ENCODE measurements around the gene PRKACB.
"Not testable (repeated sequence)": the region's sequence is repeated elsewhere in the genome, so short reads cannot be mapped to it uniquely, and the experiment has no call there.

Gene PRKACB

DNA sequence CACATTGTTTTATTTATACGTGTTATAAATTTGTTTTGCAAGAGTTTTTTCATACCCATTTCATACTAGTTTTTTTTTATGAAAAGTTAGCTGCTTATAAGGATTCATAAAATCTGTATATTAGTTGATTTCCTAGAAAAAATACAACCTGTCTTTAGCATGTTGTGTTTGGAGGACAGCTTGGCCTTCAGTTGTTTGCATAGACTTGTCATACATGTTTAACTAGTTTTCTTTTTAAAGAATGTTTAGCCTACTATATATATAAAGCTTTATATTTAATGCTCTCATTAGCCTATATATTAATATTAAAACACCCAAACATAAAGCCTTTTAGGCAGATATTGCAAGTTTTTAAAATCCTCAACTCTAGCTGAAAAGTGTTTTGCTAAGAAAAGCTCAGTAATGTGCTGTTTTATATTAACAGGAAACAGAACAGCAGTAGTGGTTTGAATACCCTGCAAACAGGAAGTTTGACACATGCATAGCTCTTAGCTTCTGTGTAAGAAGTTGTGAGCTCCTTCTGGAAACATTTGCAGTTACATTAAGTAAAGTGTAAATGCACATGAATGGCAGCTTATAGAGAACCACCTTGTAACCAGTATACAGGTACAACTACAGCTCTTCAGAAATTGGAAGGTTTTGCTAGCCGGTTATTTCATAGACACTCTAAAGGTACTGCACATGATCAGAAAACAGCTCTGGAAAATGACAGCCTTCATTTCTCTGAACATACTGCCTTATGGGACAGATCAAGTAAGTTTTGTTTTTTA lies at the start of gene PRKACB:
PRKACB (plus strand) TSS at position 476 of the 770 bp plus-strand sequence; CDS start at position 567, 91 bp downstream.
- DNase-seq (ENCODE audit: low read depth in 2 of 2) = no peak

DNA sequence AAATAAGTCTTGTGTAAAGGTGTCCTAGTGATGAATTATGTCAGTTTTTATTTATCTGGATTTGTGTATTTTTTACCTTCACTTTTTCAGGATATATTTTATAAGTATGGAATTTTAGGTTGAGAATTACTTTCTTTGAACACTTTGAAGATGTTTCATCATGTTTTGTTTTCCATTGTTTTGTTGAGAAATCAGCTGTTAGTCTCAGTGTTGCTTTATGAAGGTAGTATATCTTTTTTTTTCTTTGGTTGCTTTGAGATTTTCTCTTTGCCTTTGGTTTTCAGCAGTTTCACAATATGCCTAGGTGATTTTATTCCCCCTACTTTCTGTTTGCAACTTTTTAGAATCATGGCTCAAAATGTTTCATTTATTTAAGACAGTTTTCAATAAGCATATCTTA lies 48.8 kb upstream of the PRKACB start:
- DNase-seq (ENCODE audit: low read depth in 2 of 2) = no peak

DNA sequence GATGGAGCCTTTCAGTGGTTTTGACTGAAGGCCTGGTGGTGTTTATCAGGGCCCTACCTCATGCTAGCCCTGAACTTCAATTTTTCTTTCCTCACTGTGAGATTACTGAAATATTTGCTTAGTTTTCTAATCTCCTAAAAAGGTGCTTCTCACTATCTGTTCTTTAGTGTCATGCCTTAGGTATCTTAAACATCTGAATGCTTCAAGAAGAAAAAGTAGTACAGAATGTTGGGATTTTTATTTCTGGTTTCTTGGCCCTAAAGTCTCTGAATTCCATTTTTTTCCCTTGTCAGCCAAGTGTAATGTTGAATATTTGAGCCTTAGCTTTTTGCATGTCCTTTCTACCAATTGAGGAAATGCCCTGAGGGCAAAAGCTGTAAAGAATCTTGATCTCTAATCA lies 47.9 kb upstream of the PRKACB start:
- DNase-seq (ENCODE audit: low read depth in 2 of 2) = no peak

DNA sequence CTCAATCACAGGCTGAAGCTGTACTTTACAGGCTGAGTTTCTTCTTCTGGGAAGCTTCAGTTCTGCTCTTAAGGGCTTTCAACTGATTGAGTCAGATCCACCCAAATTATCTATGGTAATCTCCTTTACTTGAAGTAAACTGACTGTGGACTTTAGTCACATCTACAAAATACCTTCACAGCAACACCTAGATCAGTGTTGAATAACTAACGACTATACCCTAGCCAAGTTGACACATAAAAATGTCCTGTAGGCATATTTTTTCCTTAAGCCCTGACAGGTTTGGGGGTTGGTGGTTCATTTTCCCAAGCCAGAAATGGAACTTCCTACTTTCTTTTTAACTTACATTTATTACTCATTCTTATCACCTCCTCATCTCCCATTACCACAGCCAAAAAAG lies 42.9 kb upstream of the PRKACB start:
- no peak for DNase-seq (ENCODE audit: low read depth in 2 of 2)

DNA sequence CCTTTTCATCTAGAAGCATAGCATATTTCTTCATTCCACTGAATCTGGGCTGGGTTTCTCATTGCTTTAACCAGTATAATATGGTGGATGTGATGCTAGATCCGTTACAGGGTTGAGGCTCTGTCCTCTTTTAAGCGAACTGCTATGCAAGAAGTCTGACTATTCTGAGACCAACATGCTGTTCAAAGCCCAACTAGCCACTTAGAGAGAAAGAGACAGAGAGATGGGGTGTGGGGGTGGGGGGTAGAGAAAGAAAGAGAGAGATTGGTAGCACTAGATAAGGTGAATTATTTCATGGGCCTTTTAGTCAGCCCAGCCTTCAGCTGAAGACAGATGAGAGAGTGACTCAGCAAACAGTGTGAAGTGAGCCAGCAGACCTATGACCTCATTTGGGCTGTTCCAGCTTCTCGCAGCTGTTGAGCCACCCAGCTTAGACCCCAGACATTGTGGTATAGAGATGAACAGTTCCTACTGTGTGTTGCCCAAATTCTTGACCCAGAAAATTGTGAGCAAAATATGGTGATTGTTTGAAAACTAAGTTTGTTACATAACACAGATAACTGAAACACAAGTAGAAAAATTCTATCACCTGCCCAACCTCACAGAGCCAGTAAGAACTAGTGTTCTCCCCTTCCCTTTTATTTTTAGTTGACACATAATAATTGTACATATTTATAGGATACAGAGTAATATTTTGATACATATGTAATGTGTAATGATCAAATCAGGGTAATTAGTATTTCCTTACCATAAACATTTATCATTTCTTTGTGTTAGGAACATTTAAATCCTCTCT lies 40.7 kb upstream of the PRKACB start:
- DNase-seq (ENCODE audit: low read depth in 2 of 2) = no peak

DNA sequence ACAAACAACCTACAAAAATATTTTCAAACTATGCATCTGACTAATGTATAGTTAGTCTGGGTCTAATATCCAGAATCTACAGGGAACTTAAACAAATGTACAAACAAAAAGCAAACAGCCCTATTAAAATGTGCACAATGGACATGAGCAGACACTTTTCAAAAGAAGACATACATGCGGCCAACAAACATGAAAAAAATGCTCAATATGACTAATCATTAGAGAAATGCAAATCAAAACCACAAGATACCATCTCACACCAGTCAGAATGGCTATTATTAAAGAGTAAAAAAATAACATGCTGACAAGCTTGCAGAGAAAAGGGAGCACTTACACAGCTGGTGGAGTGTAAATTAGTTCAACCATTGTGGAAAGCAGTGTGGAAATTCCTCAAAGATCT lies 36.5 kb upstream of the PRKACB start:
- DNase-seq (ENCODE audit: low read depth in 2 of 2) = not testable (repeated sequence)

DNA sequence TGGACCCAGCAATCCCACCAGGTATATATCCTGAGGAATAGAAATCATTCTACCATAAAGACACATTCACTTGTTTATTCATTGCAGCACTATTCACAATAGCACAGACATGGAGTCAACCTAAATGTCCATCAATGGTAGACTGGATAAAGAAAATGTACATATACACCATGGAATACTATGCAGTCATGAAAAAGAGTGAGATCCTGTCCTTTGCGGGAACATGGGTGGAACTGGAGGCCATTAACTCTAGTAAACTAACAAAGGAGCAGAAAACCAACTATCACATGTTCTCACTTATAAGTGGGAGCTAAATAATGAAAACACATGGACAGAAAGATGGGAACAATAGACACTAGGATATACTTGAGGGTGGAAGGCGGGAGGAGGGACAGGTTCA lies 36.1 kb upstream of the PRKACB start:
- DNase-seq (ENCODE audit: low read depth in 2 of 2) = no peak

DNA sequence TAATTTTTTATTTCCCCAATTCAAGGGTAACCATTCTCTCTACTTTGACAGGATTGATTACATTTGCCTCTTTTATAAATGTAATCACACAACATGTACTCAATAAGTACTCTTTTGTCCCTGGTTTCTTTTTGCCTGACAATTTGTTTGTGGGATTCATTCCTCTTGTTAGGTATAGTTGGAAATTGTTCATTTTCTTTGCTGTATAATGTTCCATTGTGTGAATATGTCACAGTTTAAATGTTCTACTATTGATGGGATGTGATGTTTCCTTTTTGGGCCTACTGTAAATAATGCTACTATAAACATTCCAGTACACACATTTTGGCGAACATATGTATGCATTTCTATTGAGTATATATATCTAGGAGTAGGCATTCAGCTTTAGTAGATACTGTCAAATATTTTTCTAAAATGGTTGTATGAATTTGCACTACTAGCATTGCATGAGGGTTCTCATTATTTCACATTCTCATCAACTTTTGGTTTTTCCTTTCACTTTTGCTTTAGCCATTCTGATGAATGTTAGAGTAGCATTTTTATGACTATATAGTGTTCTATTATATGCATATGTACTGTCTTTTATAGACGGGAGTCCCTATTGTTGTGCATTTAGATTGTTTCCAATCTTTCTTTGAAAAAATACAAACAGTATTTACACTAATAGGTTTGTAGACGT lies 35.0 kb upstream of the PRKACB start:
- no peak for DNase-seq (ENCODE audit: low read depth in 2 of 2)

DNA sequence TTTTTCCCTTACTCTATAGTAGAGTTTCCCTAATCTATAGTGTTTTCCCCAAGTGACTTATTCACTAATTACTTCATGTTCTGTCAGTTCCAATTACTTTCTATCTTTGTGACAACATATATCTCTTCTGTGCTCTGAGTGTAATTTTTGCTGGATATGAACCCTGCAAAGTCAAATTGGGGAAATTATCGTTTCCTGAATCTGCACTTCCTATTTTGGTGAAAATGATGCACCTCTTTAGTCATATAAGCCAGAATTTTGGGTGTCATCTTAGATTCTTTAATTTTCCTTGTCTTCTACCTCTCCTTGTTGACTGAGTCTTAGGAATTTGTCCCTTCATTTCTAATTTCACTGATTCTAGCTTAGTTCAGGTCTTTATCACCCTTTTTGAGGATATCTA lies 33.4 kb upstream of the PRKACB start:
- DNase-seq (ENCODE audit: low read depth in 2 of 2) = no peak

DNA sequence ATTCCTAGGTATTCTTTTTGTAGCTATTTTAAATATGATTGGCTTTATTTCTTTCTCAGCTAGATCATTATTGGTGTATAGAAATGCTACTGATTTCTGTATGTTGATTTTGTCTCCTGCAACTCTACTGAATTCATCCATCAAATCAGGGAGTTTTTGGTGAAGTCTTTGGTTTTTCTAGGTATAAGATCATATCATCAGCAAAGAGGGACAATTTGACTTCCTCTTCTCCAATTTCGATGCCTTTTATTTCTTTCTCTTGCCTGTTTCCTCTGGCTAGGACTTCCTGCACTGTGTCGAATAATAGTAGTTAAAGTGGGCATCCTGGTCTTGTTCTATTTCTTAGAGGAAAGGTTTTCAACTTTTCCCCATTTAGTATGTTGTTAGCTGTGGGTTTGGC lies 27.5 kb upstream of the PRKACB start:
- no peak for DNase-seq (ENCODE audit: low read depth in 2 of 2)

DNA sequence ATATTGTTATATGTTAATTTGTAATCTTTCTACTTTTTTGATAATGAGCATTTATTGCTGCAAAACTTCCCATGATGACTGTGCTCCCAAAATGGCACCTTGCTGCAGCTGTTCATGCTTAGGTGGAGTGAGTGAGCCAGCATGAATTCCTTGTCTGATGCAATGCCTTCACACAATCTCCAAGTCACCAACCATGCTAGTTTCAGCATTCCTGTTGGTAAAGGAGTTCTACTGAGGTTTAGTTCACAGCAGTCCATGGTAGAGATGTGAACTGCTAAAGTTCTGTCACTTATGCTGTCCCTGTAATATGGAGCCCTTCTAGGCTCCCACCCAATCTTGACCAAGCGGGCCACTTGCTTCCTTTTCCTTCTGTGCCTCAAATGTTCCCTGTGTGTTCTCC lies 26.2 kb upstream of the PRKACB start:
- no peak for DNase-seq (ENCODE audit: low read depth in 2 of 2)

DNA sequence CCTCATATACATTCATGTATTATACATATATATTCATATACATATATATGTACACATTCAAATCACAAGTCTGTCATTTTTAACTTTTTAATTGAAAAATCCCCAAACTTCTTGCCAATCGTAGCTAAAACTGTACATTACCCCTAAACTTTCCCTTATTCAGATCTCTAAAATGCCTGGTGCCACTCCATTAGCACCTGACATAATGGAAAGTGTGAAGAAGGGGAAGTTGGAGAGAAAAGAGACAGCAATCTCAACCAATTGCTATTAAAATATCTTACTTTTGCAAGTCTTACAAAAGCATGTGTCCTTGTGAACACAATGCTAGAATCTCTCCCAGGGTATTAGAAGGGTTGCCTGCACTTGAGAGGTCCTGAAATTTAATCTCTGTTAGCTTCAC lies 22.7 kb upstream of the PRKACB start:
- DNase-seq (ENCODE audit: low read depth in 2 of 2) = no peak

DNA sequence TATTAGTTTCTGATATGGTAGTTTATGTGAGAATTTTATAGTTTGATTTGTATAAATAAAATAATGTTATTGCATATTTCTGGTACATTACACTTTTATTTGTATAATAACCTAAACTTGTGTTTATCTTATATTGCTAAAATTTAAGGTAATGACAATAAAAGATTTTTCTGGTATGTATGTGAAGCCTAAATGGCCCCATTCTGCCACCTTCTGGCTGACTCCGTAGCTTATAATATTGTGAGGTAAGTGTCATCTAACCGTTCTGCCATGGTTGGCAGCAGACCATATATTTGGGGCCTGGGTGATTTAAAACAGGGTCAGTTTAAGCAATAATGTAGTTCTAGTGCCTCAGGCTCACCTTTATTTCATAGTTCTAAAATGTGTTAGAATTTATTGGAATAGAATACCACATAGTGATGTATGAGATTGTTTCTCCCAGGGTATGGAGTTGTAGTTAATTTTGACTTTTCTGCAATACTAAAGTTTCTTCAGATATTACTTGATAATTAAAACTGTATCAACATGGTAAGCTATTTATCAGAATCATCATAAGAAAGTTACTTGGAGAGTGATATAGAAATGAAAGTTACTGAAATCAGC lies 21.2 kb upstream of the PRKACB start:
- DNase-seq (ENCODE audit: low read depth in 2 of 2) = peak; percentile 12 to 14

DNA sequence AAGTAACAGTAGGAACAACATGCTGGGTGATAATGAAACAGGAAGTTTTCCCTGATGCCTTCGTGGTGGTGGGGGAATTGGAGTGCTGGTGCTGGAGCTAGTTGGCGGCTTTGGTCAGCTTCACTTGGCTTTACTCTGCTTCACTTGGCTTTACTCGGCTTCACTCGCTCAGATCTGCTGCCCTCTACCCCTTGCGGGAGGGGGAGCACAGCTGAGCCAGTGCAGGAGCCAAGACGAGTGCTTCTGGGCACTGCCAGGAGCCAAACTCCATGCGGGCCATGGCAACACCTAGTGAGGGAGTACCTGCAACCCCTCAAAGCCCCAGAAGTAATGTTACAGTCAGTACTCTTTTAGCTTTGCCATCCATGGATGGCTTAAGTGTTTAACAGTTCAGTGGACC lies 10.6 kb upstream of the PRKACB start:
- DNase-seq (ENCODE audit: low read depth in 2 of 2) = no peak

DNA sequence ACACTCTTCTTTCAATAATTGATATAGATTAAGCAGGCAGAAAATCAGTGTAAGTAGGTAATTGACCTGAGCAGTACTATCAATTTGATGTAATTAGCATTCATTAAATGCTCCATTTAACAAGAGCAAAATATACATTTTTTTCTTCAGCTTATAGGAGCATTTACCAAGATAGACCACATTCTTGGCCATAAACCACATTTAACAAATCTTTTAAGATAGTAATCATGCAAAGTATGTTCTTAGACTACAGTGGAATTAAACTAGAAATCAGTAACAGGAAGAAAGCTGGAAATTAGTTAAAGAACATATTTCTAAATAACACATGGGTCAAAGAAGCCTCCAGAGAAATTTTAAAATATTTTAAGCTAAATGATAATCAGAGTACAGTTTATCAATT lies 8.7 kb upstream of the PRKACB start:
- DNase-seq (ENCODE audit: low read depth in 2 of 2) = no peak

DNA sequence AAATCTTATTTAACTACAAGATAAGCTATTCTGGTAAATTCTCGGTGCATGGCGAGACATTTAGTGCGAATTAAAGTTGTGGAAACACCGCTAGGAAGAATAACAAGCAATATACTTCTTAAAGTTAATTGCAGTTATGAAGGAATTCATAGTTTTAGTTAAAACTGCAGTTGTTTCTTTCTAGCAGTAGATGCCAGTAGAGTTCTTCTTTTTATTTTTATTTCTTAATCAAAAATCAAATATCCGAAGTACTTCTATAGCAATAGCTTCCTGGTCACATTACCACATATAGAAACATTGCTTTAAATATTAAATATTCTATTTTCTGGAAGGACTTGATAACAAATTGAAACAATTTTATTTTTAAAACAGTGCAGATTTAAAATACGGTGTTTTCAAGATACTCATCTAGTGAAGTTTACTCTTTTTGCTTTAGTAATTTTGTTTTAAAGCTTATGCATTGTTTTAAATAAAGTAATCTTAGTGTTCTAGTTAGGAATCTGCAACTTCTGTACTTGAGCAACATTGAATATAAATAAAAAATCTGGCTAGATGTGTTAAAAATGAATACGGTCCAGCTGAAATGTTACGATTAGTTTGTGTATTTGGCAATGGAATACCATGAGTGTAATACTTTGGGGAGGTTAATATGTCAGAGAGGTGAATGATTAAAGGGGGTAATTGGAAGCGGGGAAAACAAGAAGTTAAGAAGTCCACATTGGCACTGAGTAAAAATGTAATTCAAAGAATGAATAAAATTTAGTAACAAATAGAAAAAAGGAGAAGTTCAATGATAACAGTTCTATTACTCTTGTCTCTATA lies 2.7 kb upstream of the PRKACB start:
- no peak for DNase-seq (ENCODE audit: low read depth in 2 of 2)

DNA sequence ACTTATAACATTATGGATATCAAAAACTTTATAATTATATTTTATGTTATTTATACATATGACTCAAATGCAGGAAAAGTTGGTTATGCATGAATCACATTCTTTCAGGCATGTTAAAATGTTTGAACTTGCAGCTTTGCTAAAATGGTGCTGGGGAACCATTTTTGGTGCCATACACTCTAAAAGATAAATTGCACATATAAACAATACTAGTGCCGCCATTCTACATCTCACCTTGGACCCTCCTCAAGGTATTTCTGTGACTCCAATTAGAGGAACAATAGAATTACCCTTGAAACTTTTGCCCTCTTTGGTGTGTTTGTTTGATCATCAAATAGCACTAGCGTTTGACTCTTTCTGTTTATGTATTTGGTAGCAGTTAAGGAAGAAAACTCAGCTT lies 997 bp downstream of the PRKACB start:
- DNase-seq (ENCODE audit: low read depth in 2 of 2) = no peak

DNA sequence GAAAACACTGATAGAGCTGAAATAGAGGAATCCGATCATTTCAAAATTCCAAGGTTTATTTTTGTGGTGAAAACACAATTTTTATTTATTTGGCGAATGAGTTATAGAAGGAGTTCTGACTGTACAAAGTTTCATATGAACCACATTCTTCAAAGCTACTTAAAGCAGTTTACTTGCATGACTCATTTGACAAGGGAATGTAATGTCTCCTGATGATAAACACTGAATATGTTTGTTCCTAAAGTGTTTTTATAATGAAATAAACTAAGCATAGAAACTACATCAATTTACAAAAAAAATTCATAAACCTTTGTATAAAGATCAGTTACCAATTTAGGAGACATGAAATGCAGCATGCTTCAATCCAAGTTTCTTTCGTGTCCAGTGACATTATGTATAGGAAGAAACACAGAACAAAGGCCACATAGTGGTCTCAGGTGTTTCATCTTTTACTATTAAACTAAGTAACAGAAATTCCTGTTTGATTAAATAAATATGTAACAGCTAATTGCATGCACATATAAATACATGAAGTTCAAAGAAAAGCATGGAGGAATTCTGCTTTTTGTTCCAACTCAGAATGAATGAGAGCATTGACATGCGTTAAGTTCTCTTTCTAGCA lies 2.5 kb downstream of the PRKACB start:
- no peak for DNase-seq (ENCODE audit: low read depth in 2 of 2)

DNA sequence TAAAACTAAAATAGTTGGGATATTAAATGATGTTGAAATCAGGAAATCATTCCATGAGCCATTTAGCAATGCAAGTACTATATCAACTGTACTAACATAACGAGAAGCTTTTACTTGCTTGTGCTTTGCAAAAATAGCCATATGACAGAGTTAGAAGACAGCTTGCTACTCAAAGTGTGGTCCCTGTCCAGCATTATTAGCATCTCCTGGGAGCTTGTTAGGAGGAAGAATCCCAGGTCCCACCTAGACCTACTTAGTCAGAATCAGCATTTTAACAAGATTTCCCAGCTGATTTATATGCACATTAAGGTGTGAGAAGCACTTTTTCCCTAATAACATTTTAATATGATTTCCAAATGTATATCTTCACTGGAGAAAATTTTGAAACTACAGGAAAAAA lies 4.7 kb downstream of the PRKACB start:
- no peak for DNase-seq (ENCODE audit: low read depth in 2 of 2)

DNA sequence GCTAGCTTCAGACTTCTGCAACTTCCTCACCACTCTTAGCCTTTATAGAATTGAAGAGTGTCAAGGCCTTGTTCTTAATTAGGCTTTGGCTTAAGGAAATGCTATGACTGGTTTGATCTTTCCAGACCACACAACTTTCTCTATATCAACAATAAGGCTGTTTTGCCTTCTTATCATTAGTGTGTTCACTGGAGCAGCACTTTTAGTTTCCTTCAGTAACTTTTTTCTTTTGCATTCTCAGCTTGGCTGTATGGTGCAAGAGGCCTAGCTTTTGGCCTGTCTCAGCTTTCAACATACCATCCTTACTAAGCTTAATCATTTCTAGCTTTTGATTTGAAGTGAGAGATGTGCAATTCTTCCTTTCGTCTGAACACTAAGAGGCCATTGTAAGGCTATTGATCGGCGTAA lies 8.6 kb downstream of the PRKACB start:
- no peak for DNase-seq (ENCODE audit: low read depth in 2 of 2)

DNA sequence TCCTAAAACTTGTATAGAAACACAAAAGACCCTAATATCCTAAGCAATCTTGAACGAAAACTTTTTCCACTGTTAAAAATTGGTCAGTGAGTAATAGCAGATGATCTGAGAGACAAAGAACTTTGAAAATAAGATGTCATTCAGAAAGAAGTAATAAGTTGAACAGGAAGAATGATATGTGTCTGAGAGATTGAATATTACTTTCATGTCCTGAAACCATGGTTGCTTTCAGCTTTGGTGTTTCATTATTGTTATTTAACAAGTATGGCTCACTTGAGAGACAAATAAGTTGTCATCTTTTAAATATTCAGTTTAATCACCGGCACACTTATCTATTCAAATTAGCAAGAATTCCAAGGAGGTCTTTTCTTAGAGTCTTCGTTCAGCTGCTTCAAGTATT lies 11.4 kb downstream of the PRKACB start:
- no peak for DNase-seq (ENCODE audit: low read depth in 2 of 2)

All from activated CD8-positive, alpha-beta memory T cell treated with anti-CD3 and anti-CD28 coated beads for 4 hours (primary cell).